ENCODE measurements around the gene CMTM7.

- TF ChIP-seq POLR2A (conservative IDR thresholded peaks at IDR 0.05) = no peak
- no peak for TF ChIP-seq ZNF561 (CRISPR knock-in tag; conservative IDR thresholded peaks at IDR 0.05)
- no peak for TF ChIP-seq ZNF280B (CRISPR knock-in tag; IDR thresholded peaks at IDR 0.05)
- no peak for TF ChIP-seq PKNOX1 (IDR thresholded peaks at IDR 0.05)
- no peak for TF ChIP-seq YY1 (IDR thresholded peaks at IDR 0.05; ENCODE audit: borderline replicate concordance in 1 of 3, control insufficient read depth in 1 of 3, extremely low read depth in 1 of 3, insufficient read depth in 3 of 3, insufficient read length in 1 of 3, insufficient replicate concordance in 2 of 3, low read depth in 1 of 3, low read length in 2 of 3)
- no peak for TF ChIP-seq GABPA (tag; conservative IDR thresholded peaks at IDR 0.05; ENCODE audit: low read depth)
- no peak for TF ChIP-seq CCNT2 (IDR thresholded peaks at IDR 0.05; ENCODE audit: borderline replicate concordance, extremely low read depth, insufficient read length, low read depth, low read length)
- no peak for TF ChIP-seq SMAD2 (IDR thresholded peaks at IDR 0.05; ENCODE audit: low read depth, low read length)
- no peak for TF ChIP-seq ZNF224 (CRISPR knock-in tag; IDR thresholded peaks at IDR 0.05)
- TF ChIP-seq CREB3 (tag; conservative IDR thresholded peaks at IDR 0.05; ENCODE audit: low read depth) = no peak
- TF ChIP-seq NFIC (IDR thresholded peaks at IDR 0.05) = no peak
- no peak for TF ChIP-seq JUN (IDR thresholded peaks at IDR 0.05; ENCODE audit: borderline replicate concordance, low read depth, low read length)
- TF ChIP-seq JUN (CRISPR knock-in tag; IDR thresholded peaks at IDR 0.05; ENCODE audit: borderline replicate concordance) = no peak
- no peak for TF ChIP-seq ZNF512 (tag; IDR thresholded peaks at IDR 0.05)
These were observed 13.5 kb downstream of the CMTM7 start for GRCh38 chr3:32405155-32405554.

All from K562 (cell line).